Rectal smooth muscle tissue (tissue), 1 donor: ENCODE measurements around the gene ZNF419.
"Not testable (repeated sequence)": the region's sequence is repeated elsewhere in the genome, so short reads cannot be mapped to it uniquely, and the experiment has no call there.

Source experiments
- H3K27ac ChIP-seq: one replicate; pipeline ENCODE4 v1.7.0; 2013; ENCODE audit warnings: low read depth, low read length, inconsistent platforms
- H3K27me3 ChIP-seq: one replicate; pipeline ENCODE4 v1.7.0; 2013; ENCODE audit warnings: low read length; ENCODE audit not compliant: control insufficient read depth, insufficient read depth
- H3K36me3 ChIP-seq: one replicate; pipeline ENCODE4 v1.7.0; 2013; ENCODE audit warnings: low read length; ENCODE audit not compliant: control insufficient read depth, insufficient read depth
- H3K4me1 ChIP-seq: one replicate; pipeline ENCODE4 v1.7.0; 2013; ENCODE audit warnings: low read length; ENCODE audit not compliant: control insufficient read depth, insufficient read depth
- H3K4me3 ChIP-seq: one replicate; pipeline ENCODE4 v1.7.0; 2013; ENCODE audit warnings: low read length
- H3K9ac ChIP-seq: one replicate; pipeline ENCODE4 v1.7.0; 2013; ENCODE audit warnings: low read length

The ZNF419 gene

DNA sequence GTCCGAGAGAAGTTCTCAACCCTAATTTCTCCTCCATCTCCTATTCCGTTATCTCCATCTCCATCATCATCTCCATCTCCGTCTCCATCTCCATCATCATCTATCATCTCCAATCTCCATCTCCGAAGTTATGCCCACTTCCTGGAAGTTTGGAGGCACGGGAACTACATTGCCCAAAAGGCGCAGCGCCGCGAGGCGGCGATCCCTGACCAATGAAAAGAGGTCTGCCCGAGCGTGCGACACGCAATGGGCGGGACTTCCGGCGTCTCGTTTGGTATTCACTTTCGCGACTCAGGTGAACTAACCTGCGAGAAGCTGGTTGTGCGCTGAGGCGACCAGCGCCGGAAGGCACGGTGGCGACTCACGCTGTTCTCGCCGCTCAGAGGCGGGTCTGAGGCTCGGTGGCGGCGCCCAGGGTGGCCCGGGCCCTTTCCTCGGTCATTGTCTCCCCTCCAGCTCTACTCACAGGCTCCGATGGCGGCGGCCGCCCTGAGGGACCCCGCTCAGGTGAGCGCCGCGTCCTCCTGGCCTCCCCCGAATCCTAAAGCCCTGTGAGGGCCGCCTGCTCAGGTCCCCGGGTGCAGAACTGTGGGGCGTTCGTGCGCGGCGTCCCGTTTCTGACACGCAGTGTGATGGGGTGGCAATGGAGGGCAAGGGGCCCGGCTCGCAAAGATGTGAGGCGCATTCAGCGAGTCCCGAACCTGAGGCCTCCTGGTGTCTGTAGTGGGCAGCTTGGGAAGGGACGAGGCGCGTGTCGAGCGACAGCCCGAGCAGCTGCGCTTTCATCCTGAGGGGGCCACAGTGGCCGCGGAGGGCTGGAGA, at the start of gene ZNF419:
ZNF419 (plus strand) TSS at position 274 of the 822 bp plus-strand sequence; CDS start at position 475, 201 bp downstream.
- H3K4me1 ChIP-seq, H3K36me3 ChIP-seq, H3K27me3 ChIP-seq: not testable (repeated sequence)
- peak within 1 kb of the TSS; percentile 83 for H3K4me3 ChIP-seq
- H3K27ac ChIP-seq, result peak within 1 kb of the TSS; percentile 33
- H3K9ac ChIP-seq, result peak within 1 kb of the TSS; percentile 56

- Histone ChIP-seq H3K27me3 (no peaks in the 10 kb centered on the region), H3K36me3 (peaks cover 15% of the 10 kb centered on the region), H3K4me3 (no peak overlapping the region), H3K27ac (no peak overlapping the region), H3K9ac (no peak overlapping the region), H3K4me1 (peaks cover 9% of the 10 kb centered on the region)
Observed at GRCh38 chr19:57437931-57438330, 49.6 kb upstream of the ZNF419 start.

- H3K9ac ChIP-seq, result no peak overlapping the region
- H3K27me3 ChIP-seq, result no peaks in the 10 kb centered on the region
- no peak overlapping the region for H3K4me3 ChIP-seq
- H3K27ac ChIP-seq, result no peak overlapping the region
- peaks cover 24% of the 10 kb centered on the region for H3K36me3 ChIP-seq
- peaks cover 9% of the 10 kb centered on the region for H3K4me1 ChIP-seq
Observed at GRCh38 chr19:57438925-57439324, 48.6 kb upstream of the ZNF419 start.

- Histone ChIP-seq H3K9ac (no peak overlapping the region), H3K27ac (no peak overlapping the region), H3K4me3 (no peak overlapping the region), H3K27me3 (no peaks in the 10 kb centered on the region), H3K4me1 (no peaks in the 10 kb centered on the region), H3K36me3 (peaks cover 34% of the 10 kb centered on the region)
Observed at GRCh38 chr19:57441979-57442752, 45.4 kb upstream of the ZNF419 start.

- Histone ChIP-seq H3K4me3 (no peak overlapping the region), H3K4me1 (no peaks in the 10 kb centered on the region), H3K27me3 (no peaks in the 10 kb centered on the region), H3K27ac (no peak overlapping the region), H3K9ac (no peak overlapping the region), H3K36me3 (peaks cover 34% of the 10 kb centered on the region)
Observed at GRCh38 chr19:57443121-57443696, 44.3 kb upstream of the ZNF419 start.

DNA sequence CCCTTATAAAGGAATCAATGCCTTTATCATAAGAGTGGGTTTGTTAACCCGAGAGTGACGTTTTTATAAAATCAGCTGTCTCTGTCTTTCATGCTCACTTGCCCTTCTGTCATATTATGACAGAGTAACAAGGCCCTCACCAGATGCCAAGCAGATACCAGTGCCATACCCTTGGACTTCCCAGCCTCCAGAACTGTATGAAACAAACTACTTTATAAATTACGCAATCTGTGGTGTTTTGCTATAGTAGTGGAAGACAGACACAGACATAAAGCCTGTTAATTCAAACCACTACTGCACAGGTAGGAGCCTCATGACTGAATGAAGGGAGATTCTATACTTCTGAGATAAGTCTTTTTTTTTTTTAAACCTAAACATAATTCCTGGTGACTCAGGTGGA, 35.2 kb upstream of the ZNF419 start:
- no peak overlapping the region for H3K4me3 ChIP-seq
- no peak overlapping the region for H3K27ac ChIP-seq
- no peaks in the 10 kb centered on the region for H3K4me1 ChIP-seq
- no peaks in the 10 kb centered on the region for H3K27me3 ChIP-seq
- H3K36me3 ChIP-seq, result no peaks in the 10 kb centered on the region
- H3K9ac ChIP-seq, result no peak overlapping the region

- Histone ChIP-seq H3K4me3 (no peak overlapping the region), H3K9ac (no peak overlapping the region)
Observed at GRCh38 chr19:57465680-57466381, 21.7 kb upstream of the ZNF419 start.

DNA sequence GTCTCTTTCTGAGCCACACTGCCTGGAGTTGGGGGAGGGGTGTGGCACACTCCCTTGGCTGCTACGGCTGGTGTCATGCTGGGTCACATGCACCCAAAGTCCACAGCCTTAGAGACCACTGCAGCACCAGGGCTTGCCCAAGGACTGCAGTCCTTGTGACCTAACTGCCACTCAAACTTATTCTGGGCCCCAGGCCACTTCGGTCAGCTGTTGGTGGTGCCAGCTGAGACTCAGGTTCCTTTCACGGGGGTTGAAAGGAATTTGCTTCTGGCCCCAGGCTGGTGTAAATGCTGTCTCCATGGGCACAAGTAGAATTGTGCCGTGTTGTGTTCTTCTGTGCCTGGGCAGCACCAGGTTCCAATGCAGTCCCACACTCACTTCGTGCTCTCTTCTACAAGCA, 21.1 kb upstream of the ZNF419 start:
- Histone ChIP-seq H3K4me3 (peak overlapping the region; percentile 19), H3K36me3 (no peaks in the 10 kb centered on the region), H3K27ac (no peak overlapping the region), H3K4me1 (no peaks in the 10 kb centered on the region), H3K9ac (no peak overlapping the region), H3K27me3 (no peaks in the 10 kb centered on the region)

More at GRCh38 chr19:57465680-57466381, 21.7 kb upstream of the ZNF419 start:
- H3K4me1 ChIP-seq, result no peaks in the 10 kb centered on the region
- H3K27me3 ChIP-seq, result no peaks in the 10 kb centered on the region
- H3K36me3 ChIP-seq, result no peaks in the 10 kb centered on the region
- H3K27ac ChIP-seq, result no peak overlapping the region

- H3K9ac ChIP-seq, result no peak overlapping the region
- H3K27ac ChIP-seq, result no peak overlapping the region
- H3K4me1 ChIP-seq, result peaks cover 5% of the 10 kb centered on the region
- H3K4me3 ChIP-seq, result no peak overlapping the region
- no peaks in the 10 kb centered on the region for H3K27me3 ChIP-seq
- H3K36me3 ChIP-seq, result peaks cover 36% of the 10 kb centered on the region
Observed at GRCh38 chr19:57473646-57474045, 13.9 kb upstream of the ZNF419 start.

DNA sequence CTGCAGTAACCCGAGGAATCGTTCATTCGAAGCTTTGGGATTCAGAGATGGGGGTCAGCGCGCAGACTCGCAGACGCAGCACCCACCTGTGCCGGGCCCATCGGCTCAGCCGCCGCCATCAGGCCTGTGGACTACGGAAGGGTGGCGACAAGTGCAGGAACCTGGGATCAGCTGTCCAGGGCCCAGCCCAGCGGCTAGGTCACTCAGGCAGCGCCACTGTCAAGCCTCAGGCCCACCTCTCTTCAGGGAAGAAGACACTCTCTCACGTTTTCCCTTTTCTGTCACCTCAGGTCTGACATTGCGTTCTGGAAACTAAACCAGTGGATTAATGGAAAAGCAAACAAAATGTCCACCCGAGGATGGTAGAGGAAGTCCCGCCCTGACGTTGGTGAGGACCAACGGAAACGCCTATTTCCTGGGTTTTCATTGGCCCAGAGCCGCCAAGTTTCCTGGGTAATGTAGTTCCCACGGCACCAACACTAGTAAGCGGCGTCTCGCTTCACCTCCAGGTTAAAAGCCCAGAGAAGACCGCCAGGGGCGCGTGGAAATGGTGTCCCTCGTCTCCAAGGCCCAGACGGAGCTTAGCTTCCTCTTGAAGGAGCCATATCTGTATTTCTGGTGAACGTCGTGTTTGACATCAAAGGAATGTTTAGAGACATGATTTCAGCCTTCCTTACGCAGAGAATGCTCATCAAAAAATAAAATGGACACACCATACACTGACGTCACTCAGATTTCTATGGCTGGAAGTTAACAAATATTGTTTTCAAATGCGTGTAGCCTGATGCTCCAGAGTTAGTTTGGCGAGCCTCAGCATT, 10.2 kb upstream of the ZNF419 start, which contains the start of gene ZNF772:
ZNF772 (minus strand) TSS at position 376 of the 818 bp plus-strand sequence; CDS start at position 119, 257 bp downstream.
- Histone ChIP-seq H3K4me3 (peak within 1 kb of the TSS; percentile 75), H3K27me3 (no peaks in the 10 kb centered on the region), H3K36me3 (peaks cover 36% of the 10 kb centered on the region), H3K9ac (no peak within 1 kb of the TSS), H3K4me1 (peaks cover 5% of the 10 kb centered on the region), H3K27ac (peak within 1 kb of the TSS; percentile 79)

GRCh38 chr19:57488299-57488644, 722 bp downstream of the ZNF419 start:
- Histone ChIP-seq H3K36me3 (peaks cover 12% of the 10 kb centered on the region), H3K4me3 (peak overlapping the region; percentile 31)
- not testable (repeated sequence) for H3K27me3 ChIP-seq, H3K4me1 ChIP-seq, H3K27ac ChIP-seq, H3K9ac ChIP-seq
